Mesothelial cell of epicardium (in vitro differentiated cells): ENCODE measurements around the gene PPL. TPM values are rescaled to one million over a fixed set of nuclear protein-coding genes. Genes with fewer than 3 reads are reported as not detected.

Source experiments
- DNase-seq, 2 experiments: peaks; one replicate each; pipeline ENCODE4 v3.0.0; 2021; ENCODE audit warnings: low spot score in 2 of 2; ENCODE audit not compliant: unreplicated experiment in 2 of 2
- H3K27ac Mint-ChIP-seq: 2 replicates; pipeline ENCODE4 v1.8.0; 2021; ENCODE audit warnings: mixed read lengths
- H3K27me3 Mint-ChIP-seq: 2 replicates; pipeline ENCODE4 v1.8.0; 2021; ENCODE audit warnings: low read depth, mixed read lengths
- H3K36me3 Mint-ChIP-seq: 2 replicates; pipeline ENCODE4 v1.8.0; 2021; ENCODE audit warnings: mixed read lengths
- H3K4me1 Mint-ChIP-seq: 2 replicates; pipeline ENCODE4 v1.8.0; 2021; ENCODE audit warnings: mixed read lengths
- H3K4me3 Mint-ChIP-seq: 2 replicates; pipeline ENCODE4 v1.8.0; 2021; ENCODE audit warnings: mild to moderate bottlenecking, moderate library complexity, mixed read lengths
- H3K9me3 Mint-ChIP-seq: 2 replicates; pipeline ENCODE4 v1.8.0; 2021; ENCODE audit warnings: mixed read lengths
- total RNA-seq: library from RNA; stranded (reverse); gene quantifications from 3 replicates; pipeline ENCODE4 v1.2.1, GENCODE V29; 2021
- TF ChIP-seq, protein P1 (sequence below): fragments of 200-600 bp; sonication (generic); IDR thresholded peaks from one replicate; pipeline ENCODE4 v1.5.0; 2021; ENCODE audit warnings: antibody characterized with exemption; ENCODE audit not compliant: unreplicated experiment

The PPL gene
- total RNA-seq, 1 donor from 2014 or later, result 36.8 TPM

GRCh38 chr16:4884972-4885874 lies 51.7 kb downstream of the PPL start:
- Mint-ChIP-seq H3K27me3 (no peaks in the 10 kb centered on the region), H3K36me3 (peaks cover 53% of the 10 kb centered on the region), H3K27ac (no peak overlapping the region), H3K4me3 (no peak overlapping the region), H3K9me3 (no peaks in the 10 kb centered on the region), H3K4me1 (peaks cover 26% of the 10 kb centered on the region)
- TF ChIP-seq, protein P1, sequence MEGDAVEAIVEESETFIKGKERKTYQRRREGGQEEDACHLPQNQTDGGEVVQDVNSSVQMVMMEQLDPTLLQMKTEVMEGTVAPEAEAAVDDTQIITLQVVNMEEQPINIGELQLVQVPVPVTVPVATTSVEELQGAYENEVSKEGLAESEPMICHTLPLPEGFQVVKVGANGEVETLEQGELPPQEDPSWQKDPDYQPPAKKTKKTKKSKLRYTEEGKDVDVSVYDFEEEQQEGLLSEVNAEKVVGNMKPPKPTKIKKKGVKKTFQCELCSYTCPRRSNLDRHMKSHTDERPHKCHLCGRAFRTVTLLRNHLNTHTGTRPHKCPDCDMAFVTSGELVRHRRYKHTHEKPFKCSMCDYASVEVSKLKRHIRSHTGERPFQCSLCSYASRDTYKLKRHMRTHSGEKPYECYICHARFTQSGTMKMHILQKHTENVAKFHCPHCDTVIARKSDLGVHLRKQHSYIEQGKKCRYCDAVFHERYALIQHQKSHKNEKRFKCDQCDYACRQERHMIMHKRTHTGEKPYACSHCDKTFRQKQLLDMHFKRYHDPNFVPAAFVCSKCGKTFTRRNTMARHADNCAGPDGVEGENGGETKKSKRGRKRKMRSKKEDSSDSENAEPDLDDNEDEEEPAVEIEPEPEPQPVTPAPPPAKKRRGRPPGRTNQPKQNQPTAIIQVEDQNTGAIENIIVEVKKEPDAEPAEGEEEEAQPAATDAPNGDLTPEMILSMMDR, result no peak
- no peak for DNase-seq

GRCh38 chr16:4884209-4884608 lies 52.7 kb downstream of the PPL start:
- Mint-ChIP-seq H3K27ac (no peak overlapping the region), H3K36me3 (peaks cover 52% of the 10 kb centered on the region), H3K4me3 (no peak overlapping the region), H3K4me1 (peaks cover 26% of the 10 kb centered on the region), H3K27me3 (no peaks in the 10 kb centered on the region), H3K9me3 (no peaks in the 10 kb centered on the region)
- DNase-seq, result no peak
- TF ChIP-seq, protein P1, result no peak

- peaks cover 55% of the 10 kb centered on the region for H3K36me3 Mint-ChIP-seq
- TF ChIP-seq, protein P1, result no peak
- H3K27me3 Mint-ChIP-seq, result no peaks in the 10 kb centered on the region
- no peak overlapping the region for H3K4me3 Mint-ChIP-seq
- no peak for DNase-seq
- peak overlapping the region; percentile 95 for H3K27ac Mint-ChIP-seq
- H3K9me3 Mint-ChIP-seq, result no peaks in the 10 kb centered on the region
- peaks cover 26% of the 10 kb centered on the region for H3K4me1 Mint-ChIP-seq
Observed at GRCh38 chr16:4883501-4883900, 53.4 kb downstream of the PPL start.

- H3K27ac Mint-ChIP-seq, result peak overlapping the region; percentile 95
- peaks cover 48% of the 10 kb centered on the region for H3K36me3 Mint-ChIP-seq
- peak in 1 of 2 experiments; percentile 53 for DNase-seq
- TF ChIP-seq, protein P1, result no peak
- peak overlapping the region; percentile 36 for H3K4me3 Mint-ChIP-seq
- no peaks in the 10 kb centered on the region for H3K27me3 Mint-ChIP-seq
- no peaks in the 10 kb centered on the region for H3K9me3 Mint-ChIP-seq
- peaks cover 26% of the 10 kb centered on the region for H3K4me1 Mint-ChIP-seq
Observed at GRCh38 chr16:4882633-4883285, 54.2 kb downstream of the PPL start.

GRCh38 chr16:4882000-4882632 lies 54.8 kb downstream of the PPL start:
- TF ChIP-seq, protein P1, result no peak
- H3K4me3 Mint-ChIP-seq, result no peak overlapping the region
- H3K4me1 Mint-ChIP-seq, result peaks cover 31% of the 10 kb centered on the region
- H3K36me3 Mint-ChIP-seq, result peaks cover 48% of the 10 kb centered on the region
- no peaks in the 10 kb centered on the region for H3K9me3 Mint-ChIP-seq
- H3K27me3 Mint-ChIP-seq, result no peaks in the 10 kb centered on the region
- H3K27ac Mint-ChIP-seq, result peak overlapping the region; percentile 95
- no peak for DNase-seq
